ENCODE data around the gene BHLHE41.

DNA sequence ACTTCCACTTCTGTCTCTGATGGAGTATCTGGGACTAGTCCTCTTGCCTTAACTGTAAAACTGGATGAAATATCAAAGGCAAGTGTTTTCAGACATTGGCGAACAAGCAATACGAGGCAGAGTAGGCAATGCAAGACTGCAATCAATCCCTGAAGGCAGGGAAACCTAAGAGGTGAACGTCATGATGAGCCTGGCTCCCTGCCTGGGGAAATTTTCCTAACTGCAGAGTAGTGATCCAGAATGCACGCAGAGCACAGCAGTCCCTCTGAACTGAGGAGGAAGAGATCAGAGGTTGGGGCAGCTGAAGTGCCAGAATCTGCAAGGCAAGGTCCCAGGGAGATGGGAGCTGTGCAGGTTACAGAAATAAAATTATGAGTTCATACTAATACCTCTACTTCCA is 18.5 kb downstream of the BHLHE41 start:
- TF ChIP-seq CHD1 (IDR thresholded peaks at IDR 0.05; ENCODE audit: low read depth, low read length) (no peak), EP300 (IDR thresholded peaks at IDR 0.05; ENCODE audit: borderline replicate concordance in 1 of 2, low read depth in 2 of 2, low read length in 2 of 2) (no peak), SIN3A (conservative IDR thresholded peaks at IDR 0.05 in 1 of 2, IDR thresholded peaks at IDR 0.05 in 1 of 2; ENCODE audit: low read depth in 1 of 2, low read length in 2 of 2) (no peak), PHF8 (conservative IDR thresholded peaks at IDR 0.05; ENCODE audit: low read depth, low read length) (no peak), POLR2A (IDR thresholded peaks at IDR 0.05; ENCODE audit: control extremely low read depth in 1 of 2, low read depth in 2 of 2, low read length in 2 of 2) (no peak), EZH2 (IDR thresholded peaks at IDR 0.05; ENCODE audit: low read depth, low read length, severe bottlenecking) (no peak), CBX5 (IDR thresholded peaks at IDR 0.05; ENCODE audit: low read depth, low read length) (no peak), SIX5 (IDR thresholded peaks at IDR 0.05; ENCODE audit: low read depth, low read length) (no peak)
- TF ChIP-seq, protein P1, sequence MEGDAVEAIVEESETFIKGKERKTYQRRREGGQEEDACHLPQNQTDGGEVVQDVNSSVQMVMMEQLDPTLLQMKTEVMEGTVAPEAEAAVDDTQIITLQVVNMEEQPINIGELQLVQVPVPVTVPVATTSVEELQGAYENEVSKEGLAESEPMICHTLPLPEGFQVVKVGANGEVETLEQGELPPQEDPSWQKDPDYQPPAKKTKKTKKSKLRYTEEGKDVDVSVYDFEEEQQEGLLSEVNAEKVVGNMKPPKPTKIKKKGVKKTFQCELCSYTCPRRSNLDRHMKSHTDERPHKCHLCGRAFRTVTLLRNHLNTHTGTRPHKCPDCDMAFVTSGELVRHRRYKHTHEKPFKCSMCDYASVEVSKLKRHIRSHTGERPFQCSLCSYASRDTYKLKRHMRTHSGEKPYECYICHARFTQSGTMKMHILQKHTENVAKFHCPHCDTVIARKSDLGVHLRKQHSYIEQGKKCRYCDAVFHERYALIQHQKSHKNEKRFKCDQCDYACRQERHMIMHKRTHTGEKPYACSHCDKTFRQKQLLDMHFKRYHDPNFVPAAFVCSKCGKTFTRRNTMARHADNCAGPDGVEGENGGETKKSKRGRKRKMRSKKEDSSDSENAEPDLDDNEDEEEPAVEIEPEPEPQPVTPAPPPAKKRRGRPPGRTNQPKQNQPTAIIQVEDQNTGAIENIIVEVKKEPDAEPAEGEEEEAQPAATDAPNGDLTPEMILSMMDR (IDR thresholded peaks at IDR 0.05; ENCODE audit: control extremely low read depth in 1 of 3, insufficient read depth in 1 of 3, low read depth in 1 of 3, low read length in 3 of 3), result no peak
- TF ChIP-seq, protein P2, sequence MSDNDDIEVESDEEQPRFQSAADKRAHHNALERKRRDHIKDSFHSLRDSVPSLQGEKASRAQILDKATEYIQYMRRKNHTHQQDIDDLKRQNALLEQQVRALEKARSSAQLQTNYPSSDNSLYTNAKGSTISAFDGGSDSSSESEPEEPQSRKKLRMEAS (IDR thresholded peaks at IDR 0.05), result no peak

Data from H1 (cell line).